ENCODE data around the gene PTHLH. TPM values are rescaled to one million over a fixed set of nuclear protein-coding genes. Genes with fewer than 3 reads are reported as not detected.

The PTHLH gene
- total RNA-seq, 4 donors from 2014 or later = 0.26 TPM; not detected in 3

DNA sequence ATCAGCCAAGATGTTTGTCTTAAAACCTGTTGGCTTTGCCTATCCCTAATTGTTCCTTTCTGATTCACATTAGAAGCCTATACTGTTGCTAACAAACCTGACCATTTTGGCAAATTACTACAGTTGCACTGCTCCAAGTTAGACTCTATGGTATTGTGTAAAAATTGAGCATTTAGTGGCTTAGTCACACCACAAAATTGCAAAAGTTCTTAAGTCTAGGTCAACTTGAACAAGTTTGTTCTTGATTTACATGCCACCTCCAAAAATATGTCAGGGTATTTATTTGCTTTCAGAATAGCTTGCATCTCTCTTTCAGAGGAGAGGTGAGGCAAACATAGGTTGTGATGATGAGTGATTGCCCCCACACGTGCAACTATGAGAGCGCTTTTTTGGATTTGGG is 27.0 kb upstream of the PTHLH start:
- Histone ChIP-seq H3K4me1 (no peaks in the 10 kb centered on the region), H3K9me3 (no peaks in the 10 kb centered on the region), H3K27ac (no peak overlapping the region), H3K4me3 (no peak overlapping the region), H3K27me3 (no peaks in the 10 kb centered on the region), H3K36me3 (no peaks in the 10 kb centered on the region)
- no peak for DNase-seq
- no peak for ATAC-seq
- in situ Hi-C loops (cut with MboI; ENCODE audit: low sequenced_read_pairs in 4 of 4) = no loop called here
- TF ChIP-seq, protein P1, sequence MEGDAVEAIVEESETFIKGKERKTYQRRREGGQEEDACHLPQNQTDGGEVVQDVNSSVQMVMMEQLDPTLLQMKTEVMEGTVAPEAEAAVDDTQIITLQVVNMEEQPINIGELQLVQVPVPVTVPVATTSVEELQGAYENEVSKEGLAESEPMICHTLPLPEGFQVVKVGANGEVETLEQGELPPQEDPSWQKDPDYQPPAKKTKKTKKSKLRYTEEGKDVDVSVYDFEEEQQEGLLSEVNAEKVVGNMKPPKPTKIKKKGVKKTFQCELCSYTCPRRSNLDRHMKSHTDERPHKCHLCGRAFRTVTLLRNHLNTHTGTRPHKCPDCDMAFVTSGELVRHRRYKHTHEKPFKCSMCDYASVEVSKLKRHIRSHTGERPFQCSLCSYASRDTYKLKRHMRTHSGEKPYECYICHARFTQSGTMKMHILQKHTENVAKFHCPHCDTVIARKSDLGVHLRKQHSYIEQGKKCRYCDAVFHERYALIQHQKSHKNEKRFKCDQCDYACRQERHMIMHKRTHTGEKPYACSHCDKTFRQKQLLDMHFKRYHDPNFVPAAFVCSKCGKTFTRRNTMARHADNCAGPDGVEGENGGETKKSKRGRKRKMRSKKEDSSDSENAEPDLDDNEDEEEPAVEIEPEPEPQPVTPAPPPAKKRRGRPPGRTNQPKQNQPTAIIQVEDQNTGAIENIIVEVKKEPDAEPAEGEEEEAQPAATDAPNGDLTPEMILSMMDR (IDR thresholded peaks at IDR 0.05 in 4 of 5, conservative IDR thresholded peaks at IDR 0.05 in 1 of 5) = no peak
- intact Hi-C loops (cut with DNase I; ENCODE audit: low total_unique reads) = no loop called here

DNA sequence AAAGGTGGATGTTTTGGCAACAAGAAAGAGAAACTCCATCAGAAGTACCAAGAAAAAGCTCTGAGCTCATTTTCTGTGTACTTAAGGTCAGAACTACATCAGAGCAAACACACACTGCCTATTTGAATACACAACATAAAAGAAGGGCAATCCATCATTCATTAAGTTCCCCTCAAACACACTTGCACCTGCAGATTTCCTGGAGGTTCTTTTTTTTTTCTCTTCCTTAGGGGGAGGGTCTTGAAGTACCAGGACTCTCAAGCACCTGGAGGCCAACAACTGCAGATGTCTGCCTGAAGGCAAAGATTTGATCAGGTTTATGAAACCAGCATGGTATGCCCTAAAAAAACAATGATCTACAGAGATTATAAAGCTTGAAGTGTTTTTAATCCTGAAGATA is 26.1 kb upstream of the PTHLH start:
- Histone ChIP-seq H3K36me3 (no peaks in the 10 kb centered on the region), H3K27me3 (no peaks in the 10 kb centered on the region), H3K9me3 (no peaks in the 10 kb centered on the region), H3K27ac (no peak overlapping the region), H3K4me3 (no peak overlapping the region), H3K4me1 (no peaks in the 10 kb centered on the region)
- intact Hi-C loops (cut with DNase I; ENCODE audit: low total_unique reads) = no loop called here
- DNase-seq (no peak), ATAC-seq (no peak)
- in situ Hi-C loops (cut with MboI; ENCODE audit: low sequenced_read_pairs in 4 of 4) = no loop called here
- TF ChIP-seq, protein P1 (IDR thresholded peaks at IDR 0.05 in 4 of 5, conservative IDR thresholded peaks at IDR 0.05 in 1 of 5) = no peak
- TF ChIP-seq POLR2A (IDR thresholded peaks at IDR 0.05) = no peak

DNA sequence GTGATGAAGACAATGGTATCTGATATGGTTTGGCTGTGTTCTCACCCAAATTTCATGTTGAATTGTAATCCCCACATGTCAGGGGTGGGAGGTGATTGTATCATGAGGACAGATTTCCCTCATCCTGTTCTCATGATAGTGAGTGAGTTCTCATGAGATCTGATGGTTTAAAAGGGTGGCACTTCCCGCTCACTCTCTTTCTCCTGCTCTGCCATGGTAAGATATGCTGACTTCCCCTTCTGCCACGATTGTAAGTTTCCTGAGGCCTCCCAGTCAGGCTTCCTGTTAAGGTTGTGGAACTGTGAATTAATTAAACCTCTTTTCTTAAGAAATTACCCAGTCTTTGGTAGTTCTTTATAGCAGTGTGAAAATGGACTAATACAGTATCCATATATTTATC is 25.6 kb upstream of the PTHLH start:
- in situ Hi-C loops (cut with MboI; ENCODE audit: low sequenced_read_pairs in 4 of 4) (no loop called here), intact Hi-C loops (cut with DNase I; ENCODE audit: low total_unique reads) (no loop called here)
- H3K27ac ChIP-seq = no peak overlapping the region
- no peak overlapping the region for H3K4me3 ChIP-seq
- H3K27me3 ChIP-seq = no peaks in the 10 kb centered on the region
- H3K9me3 ChIP-seq = no peaks in the 10 kb centered on the region
- no peak for ATAC-seq
- H3K4me1 ChIP-seq = no peaks in the 10 kb centered on the region
- DNase-seq = no peak
- no peak for TF ChIP-seq POLR2A (IDR thresholded peaks at IDR 0.05)
- TF ChIP-seq, protein P1 (IDR thresholded peaks at IDR 0.05 in 4 of 5, conservative IDR thresholded peaks at IDR 0.05 in 1 of 5) = no peak
- no peaks in the 10 kb centered on the region for H3K36me3 ChIP-seq

DNA sequence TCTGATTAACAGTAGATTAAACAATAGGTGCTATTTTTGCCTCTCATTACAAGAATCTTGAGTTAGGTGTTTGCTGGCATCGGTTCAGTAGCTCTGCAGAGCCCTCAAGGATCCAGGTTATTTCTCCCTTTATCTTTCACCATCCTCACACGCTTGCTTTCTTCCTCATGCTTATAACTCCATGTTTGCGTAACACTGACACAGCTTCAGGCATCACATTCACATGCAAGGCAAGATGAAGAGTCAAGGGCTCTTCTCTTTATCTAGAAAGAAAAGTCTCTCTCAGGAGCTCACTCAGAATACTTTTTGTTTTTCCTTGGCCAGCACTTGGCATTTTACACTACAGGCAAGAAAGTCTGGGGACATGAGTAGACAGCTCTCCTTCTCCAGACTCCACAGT is 24.2 kb upstream of the PTHLH start:
- in situ Hi-C loops (cut with MboI; ENCODE audit: low sequenced_read_pairs in 4 of 4) = no loop called here
- DNase-seq (no peak), ATAC-seq (no peak)
- no peaks in the 10 kb centered on the region for H3K27me3 ChIP-seq
- no peak for TF ChIP-seq POLR2A (IDR thresholded peaks at IDR 0.05)
- TF ChIP-seq, protein P1 (IDR thresholded peaks at IDR 0.05 in 4 of 5, conservative IDR thresholded peaks at IDR 0.05 in 1 of 5) = no peak
- H3K36me3 ChIP-seq = no peaks in the 10 kb centered on the region
- intact Hi-C loops (cut with DNase I; ENCODE audit: low total_unique reads) = no loop called here
- H3K9me3 ChIP-seq = no peaks in the 10 kb centered on the region
- H3K4me1 ChIP-seq = no peaks in the 10 kb centered on the region
- H3K27ac ChIP-seq = no peak overlapping the region
- no peak overlapping the region for H3K4me3 ChIP-seq

DNA sequence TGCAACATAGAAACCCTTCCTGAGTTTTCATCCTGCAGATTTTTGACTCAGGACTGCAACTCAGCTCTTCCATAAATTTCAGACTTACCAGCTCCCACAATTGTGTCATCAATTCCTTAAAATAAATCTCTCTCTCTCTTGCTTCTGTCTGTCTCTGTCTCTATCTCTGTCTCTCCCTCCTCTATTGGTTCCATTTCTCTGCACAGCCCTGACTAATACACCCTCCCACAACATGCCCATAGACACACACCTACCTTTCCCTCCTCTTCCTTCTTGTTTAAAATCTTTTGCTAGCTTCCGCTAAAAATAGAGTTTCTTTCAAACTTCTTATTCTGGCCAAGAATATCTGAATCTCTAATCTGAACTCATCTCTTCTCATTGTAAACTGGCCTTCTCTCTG is 22.9 kb upstream of the PTHLH start:
- H3K36me3 ChIP-seq = no peaks in the 10 kb centered on the region
- no peak for ATAC-seq
- in situ Hi-C loops (cut with MboI; ENCODE audit: low sequenced_read_pairs in 4 of 4) = no loop called here
- no peak for DNase-seq
- no peak overlapping the region for H3K4me3 ChIP-seq
- peaks cover 0 to 4% (median 0%) of the 10 kb centered on the region in 3 donors for H3K9me3 ChIP-seq
- no peaks in the 10 kb centered on the region for H3K27me3 ChIP-seq
- intact Hi-C loops (cut with DNase I; ENCODE audit: low total_unique reads) = no loop called here
- no peaks in the 10 kb centered on the region for H3K4me1 ChIP-seq
- TF ChIP-seq, protein P1 (IDR thresholded peaks at IDR 0.05 in 4 of 5, conservative IDR thresholded peaks at IDR 0.05 in 1 of 5) = no peak
- TF ChIP-seq POLR2A (IDR thresholded peaks at IDR 0.05) = no peak
- H3K27ac ChIP-seq = no peak overlapping the region
